SJCRH30 (cell line): ENCODE measurements around the gene ATP2A2. TPM values are rescaled to one million over a fixed set of nuclear protein-coding genes. Genes with fewer than 3 reads are reported as not detected.

Source experiments
- DNase-seq, 2 experiments: peaks; one replicate each; pipeline ENCODE4 v3.0.0-alpha.2; 2015 to 2020
- H3K27ac ChIP-seq: fragments of 250-450 bp; sonication (Bioruptor Pico); 2 replicates; pipeline ENCODE4 v1.5.1; 2020; ENCODE audit warnings: mild to moderate bottlenecking, moderate library complexity
- H3K27me3 ChIP-seq: fragments of 250-450 bp; sonication (Bioruptor Pico); 2 replicates; pipeline ENCODE4 v1.5.1; 2020; ENCODE audit warnings: mild to moderate bottlenecking, moderate library complexity
- H3K36me3 ChIP-seq: fragments of 250-450 bp; sonication (Bioruptor Pico); 2 replicates; pipeline ENCODE4 v1.5.1; 2020; ENCODE audit warnings: mild to moderate bottlenecking, moderate library complexity
- H3K4me1 ChIP-seq: fragments of 250-450 bp; sonication (Bioruptor Pico); 2 replicates; pipeline ENCODE4 v1.5.1; 2020; ENCODE audit warnings: mild to moderate bottlenecking, moderate library complexity
- H3K4me3 ChIP-seq: fragments of 250-450 bp; sonication (Bioruptor Pico); 2 replicates; pipeline ENCODE4 v1.5.1; 2020; ENCODE audit warnings: mild to moderate bottlenecking, moderate library complexity
- H3K9me3 ChIP-seq: fragments of 250-450 bp; sonication (Bioruptor Pico); replicated peaks from 2 replicates; pipeline ENCODE4 v1.5.1; 2020; ENCODE audit warnings: mild to moderate bottlenecking, moderate library complexity
- total RNA-seq: library from RNA; depleted of rRNA; stranded (reverse); fragments of >200 nt; shearing (Covaris generic); gene quantifications from 2 replicates; pipeline ENCODE4 v1.2.3, GENCODE V29; 2014

The ATP2A2 gene
- total RNA-seq, 1 experiment from 2014 or later, result 166 TPM

DNA sequence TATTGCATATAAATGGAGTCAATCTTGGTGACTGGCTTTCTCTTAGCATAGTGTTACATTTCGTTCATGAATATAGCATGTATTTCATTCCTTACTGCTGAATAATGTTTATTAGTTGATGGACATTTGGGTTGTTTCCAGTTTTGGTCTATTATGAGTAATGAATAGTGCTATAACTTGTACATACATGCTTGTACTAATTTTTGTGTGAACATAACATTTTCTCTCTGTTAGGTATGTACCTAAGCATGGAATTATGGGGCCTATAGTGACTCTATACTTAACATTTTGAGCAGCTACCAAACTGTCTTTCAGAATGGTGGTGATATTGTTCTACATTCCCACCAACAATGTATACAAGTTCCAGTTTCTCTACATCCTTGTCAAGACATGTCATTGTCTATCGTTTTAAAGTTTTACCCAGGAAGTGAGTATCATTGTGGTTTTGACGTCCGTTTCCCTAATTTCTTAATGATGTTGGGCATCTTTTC lies 23.1 kb downstream of the ATP2A2 start:
- H3K27ac ChIP-seq, result no peak overlapping the region
- H3K36me3 ChIP-seq, result peaks cover 83% of the 10 kb centered on the region
- H3K4me1 ChIP-seq, result no peaks in the 10 kb centered on the region
- no peaks in the 10 kb centered on the region for H3K27me3 ChIP-seq
- H3K4me3 ChIP-seq, result no peak overlapping the region
- DNase-seq, result no peak
- no peaks in the 10 kb centered on the region for H3K9me3 ChIP-seq

- H3K9me3 ChIP-seq, result no peaks in the 10 kb centered on the region
- H3K27me3 ChIP-seq, result no peaks in the 10 kb centered on the region
- DNase-seq, result no peak
- peaks cover 76% of the 10 kb centered on the region for H3K36me3 ChIP-seq
- no peak overlapping the region for H3K4me3 ChIP-seq
- no peaks in the 10 kb centered on the region for H3K4me1 ChIP-seq
- H3K27ac ChIP-seq, result no peak overlapping the region
These were observed 26.3 kb downstream of the ATP2A2 start for GRCh38 chr12:110307372-110307771.

DNA sequence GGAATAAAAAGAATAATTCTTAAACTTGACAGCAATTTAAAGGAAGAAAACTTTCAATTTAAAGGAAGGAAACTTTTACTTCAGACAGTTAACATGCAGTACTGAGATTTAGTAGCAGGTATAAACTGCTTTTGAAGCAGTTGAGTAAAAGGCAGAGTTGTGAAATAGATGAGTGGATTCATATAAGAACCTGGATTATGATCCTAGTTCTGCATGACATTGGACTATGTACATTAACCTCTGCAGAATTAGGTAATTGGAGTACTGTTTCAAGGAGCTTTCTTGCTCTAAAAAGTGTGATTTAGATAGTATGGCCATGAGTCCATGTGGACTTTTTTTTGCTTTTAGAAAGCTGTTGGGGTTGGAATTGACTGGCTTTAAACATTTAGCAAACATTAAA lies 29.7 kb downstream of the ATP2A2 start:
- no peak overlapping the region for H3K27ac ChIP-seq
- H3K9me3 ChIP-seq, result no peaks in the 10 kb centered on the region
- no peaks in the 10 kb centered on the region for H3K27me3 ChIP-seq
- peaks cover 54% of the 10 kb centered on the region for H3K36me3 ChIP-seq
- H3K4me3 ChIP-seq, result no peak overlapping the region
- H3K4me1 ChIP-seq, result no peaks in the 10 kb centered on the region
- no peak for DNase-seq

DNA sequence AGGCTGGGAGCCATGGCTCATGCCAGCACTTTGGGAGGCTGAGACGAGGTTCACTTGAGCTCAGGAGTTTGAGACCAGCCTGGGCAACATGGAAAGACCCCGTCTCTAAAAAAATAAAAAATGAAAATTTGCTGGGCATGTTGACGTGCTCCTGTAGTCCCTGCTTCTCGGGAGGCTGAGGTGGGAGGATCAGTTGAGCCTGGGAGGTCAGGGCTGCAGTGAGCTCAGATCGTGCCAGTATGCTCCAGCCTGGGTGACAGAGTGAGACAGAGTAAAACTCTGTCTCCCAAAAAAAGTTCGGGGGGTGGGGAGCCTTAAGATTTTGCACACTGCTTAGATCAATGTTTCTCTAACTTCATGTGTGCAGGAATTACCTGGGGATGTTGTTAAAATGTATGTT lies 30.9 kb downstream of the ATP2A2 start:
- Histone ChIP-seq H3K4me3 (no peak overlapping the region), H3K27me3 (no peaks in the 10 kb centered on the region), H3K4me1 (no peaks in the 10 kb centered on the region), H3K9me3 (no peaks in the 10 kb centered on the region), H3K36me3 (peaks cover 56% of the 10 kb centered on the region), H3K27ac (no peak overlapping the region)
- DNase-seq, result no peak

DNA sequence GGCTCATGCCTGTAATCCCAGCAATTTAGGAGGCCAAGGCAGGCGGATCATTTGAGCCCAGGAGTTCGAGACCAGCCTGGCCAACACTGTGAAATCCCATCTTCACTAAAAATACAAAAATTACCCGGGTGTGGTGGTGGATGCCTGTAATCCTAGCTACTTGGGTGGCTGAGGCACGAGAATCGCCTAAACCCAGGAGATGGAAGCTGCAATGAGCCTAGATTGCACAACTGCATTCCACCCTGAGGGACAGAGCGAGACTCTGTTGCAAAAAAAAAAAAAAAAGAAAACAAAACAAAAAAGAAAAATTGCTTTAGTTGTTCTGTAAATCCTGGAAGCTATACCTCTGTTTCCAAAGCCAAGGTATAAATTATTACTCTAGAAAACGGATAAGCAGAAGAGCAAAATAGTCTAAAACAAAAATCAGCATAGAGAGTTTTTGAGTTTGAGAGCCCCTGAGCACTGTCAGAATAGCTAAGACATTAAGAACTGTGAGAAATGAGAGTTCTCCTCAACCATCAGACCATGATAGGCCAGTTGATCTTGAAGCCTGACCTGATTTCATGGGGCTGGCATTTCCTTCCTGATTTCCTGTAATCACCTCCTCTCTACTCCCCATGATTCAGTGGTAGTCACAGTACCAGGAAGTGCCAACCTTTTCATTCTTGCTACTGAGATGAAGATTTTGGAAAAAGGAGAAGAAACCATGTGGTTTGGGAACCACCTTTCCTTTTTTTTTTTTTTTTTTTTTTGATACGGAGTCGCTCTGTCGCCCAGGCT lies 31.7 kb downstream of the ATP2A2 start:
- Histone ChIP-seq H3K9me3 (no peaks in the 10 kb centered on the region), H3K4me3 (no peak overlapping the region), H3K4me1 (no peaks in the 10 kb centered on the region), H3K27ac (no peak overlapping the region), H3K27me3 (no peaks in the 10 kb centered on the region), H3K36me3 (peaks cover 55% of the 10 kb centered on the region)
- no peak for DNase-seq

DNA sequence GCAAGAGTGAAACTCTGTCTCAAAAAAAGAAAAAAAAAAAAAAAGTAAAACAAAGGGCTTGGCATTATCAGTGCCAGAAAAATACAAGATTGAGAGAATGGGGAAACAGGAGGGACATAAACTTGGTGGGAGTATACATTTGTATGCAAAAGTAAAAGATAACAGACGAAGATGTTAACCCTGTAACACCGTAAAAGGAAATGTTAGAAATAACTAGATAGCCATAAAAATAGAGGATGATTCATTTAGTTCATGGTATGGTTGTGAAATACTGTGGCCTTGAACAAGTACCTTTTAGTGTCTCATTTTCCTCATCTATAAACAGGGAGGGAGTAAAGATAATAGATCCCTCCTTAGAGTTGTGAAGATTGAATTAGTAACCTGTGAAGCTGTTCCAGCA lies 33.3 kb downstream of the ATP2A2 start:
- Histone ChIP-seq H3K27me3 (no peaks in the 10 kb centered on the region), H3K4me1 (no peaks in the 10 kb centered on the region), H3K27ac (no peak overlapping the region), H3K4me3 (no peak overlapping the region), H3K9me3 (no peaks in the 10 kb centered on the region), H3K36me3 (peaks cover 54% of the 10 kb centered on the region)
- DNase-seq, result no peak

DNA sequence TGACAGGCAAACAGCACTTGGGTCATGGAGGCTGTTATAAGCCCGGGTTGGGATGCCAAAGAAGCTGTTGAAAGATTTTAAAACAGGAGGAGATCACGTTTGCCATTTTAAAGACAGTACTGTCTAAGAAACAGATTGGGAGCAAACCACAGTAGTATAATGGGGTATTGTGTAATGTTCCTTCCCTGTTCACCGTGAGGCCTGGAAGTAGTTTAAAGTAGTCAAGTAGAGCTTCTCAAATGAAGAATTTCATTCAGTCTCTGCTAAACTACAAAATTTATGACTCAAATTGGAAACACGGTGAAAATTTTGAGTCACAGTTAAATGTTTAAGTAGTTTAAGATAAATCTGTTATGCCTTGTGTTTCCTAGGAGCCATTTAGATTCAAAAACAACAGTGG lies 35.8 kb downstream of the ATP2A2 start:
- H3K27ac ChIP-seq, result no peak overlapping the region
- no peaks in the 10 kb centered on the region for H3K4me1 ChIP-seq
- H3K36me3 ChIP-seq, result peaks cover 50% of the 10 kb centered on the region

GRCh38 chr12:110317911-110318310 lies 36.9 kb downstream of the ATP2A2 start:
- Histone ChIP-seq H3K4me1 (no peaks in the 10 kb centered on the region), H3K4me3 (no peak overlapping the region), H3K9me3 (no peaks in the 10 kb centered on the region), H3K27me3 (no peaks in the 10 kb centered on the region), H3K27ac (no peak overlapping the region), H3K36me3 (peaks cover 56% of the 10 kb centered on the region)
- DNase-seq, result no peak

More for the DNA sequence above, 35.8 kb downstream of the ATP2A2 start:
- Histone ChIP-seq H3K4me3 (no peak overlapping the region), H3K9me3 (no peaks in the 10 kb centered on the region), H3K27me3 (no peaks in the 10 kb centered on the region)
- no peak for DNase-seq

- H3K4me3 ChIP-seq, result no peak overlapping the region
- H3K27ac ChIP-seq, result no peak overlapping the region
- H3K27me3 ChIP-seq, result no peaks in the 10 kb centered on the region
- H3K36me3 ChIP-seq, result peaks cover 72% of the 10 kb centered on the region
- no peaks in the 10 kb centered on the region for H3K4me1 ChIP-seq
- DNase-seq, result no peak
- H3K9me3 ChIP-seq, result no peaks in the 10 kb centered on the region
These were observed 39.5 kb downstream of the ATP2A2 start for GRCh38 chr12:110320550-110320949.

- no peaks in the 10 kb centered on the region for H3K27me3 ChIP-seq
- H3K9me3 ChIP-seq, result no peaks in the 10 kb centered on the region
- H3K27ac ChIP-seq, result no peak overlapping the region
- no peaks in the 10 kb centered on the region for H3K4me1 ChIP-seq
- H3K36me3 ChIP-seq, result peaks cover 88% of the 10 kb centered on the region
- DNase-seq, result no peak
- no peak overlapping the region for H3K4me3 ChIP-seq
These were observed 48.7 kb downstream of the ATP2A2 start for GRCh38 chr12:110329710-110330109.

- H3K27ac ChIP-seq, result no peak overlapping the region
- H3K4me1 ChIP-seq, result no peaks in the 10 kb centered on the region
- no peak for DNase-seq
- no peak overlapping the region for H3K4me3 ChIP-seq
- no peaks in the 10 kb centered on the region for H3K9me3 ChIP-seq
- no peaks in the 10 kb centered on the region for H3K27me3 ChIP-seq
- peaks cover 88% of the 10 kb centered on the region for H3K36me3 ChIP-seq
These were observed 49.1 kb downstream of the ATP2A2 start for GRCh38 chr12:110330124-110330523.

DNA sequence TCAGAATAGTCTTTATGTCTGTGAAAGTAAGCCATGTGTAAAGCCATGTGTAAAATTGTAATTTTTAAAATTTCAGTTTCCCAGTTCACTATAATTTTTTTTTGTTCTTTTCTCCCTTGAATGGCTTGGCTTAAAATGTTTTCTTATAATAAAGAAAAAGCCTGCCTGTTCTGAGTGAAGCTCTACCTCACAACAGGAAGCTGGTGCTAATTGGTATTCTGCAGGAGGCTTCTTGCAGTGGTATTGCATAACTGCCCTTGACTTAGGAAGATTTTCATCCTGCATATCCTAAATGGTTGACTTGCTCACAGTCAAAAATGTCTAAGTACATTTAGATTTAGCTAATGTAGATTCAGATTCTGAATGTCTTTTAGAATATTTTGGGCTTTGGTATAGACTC lies 49.5 kb downstream of the ATP2A2 start:
- peaks cover 88% of the 10 kb centered on the region for H3K36me3 ChIP-seq
- no peak for DNase-seq

DNA sequence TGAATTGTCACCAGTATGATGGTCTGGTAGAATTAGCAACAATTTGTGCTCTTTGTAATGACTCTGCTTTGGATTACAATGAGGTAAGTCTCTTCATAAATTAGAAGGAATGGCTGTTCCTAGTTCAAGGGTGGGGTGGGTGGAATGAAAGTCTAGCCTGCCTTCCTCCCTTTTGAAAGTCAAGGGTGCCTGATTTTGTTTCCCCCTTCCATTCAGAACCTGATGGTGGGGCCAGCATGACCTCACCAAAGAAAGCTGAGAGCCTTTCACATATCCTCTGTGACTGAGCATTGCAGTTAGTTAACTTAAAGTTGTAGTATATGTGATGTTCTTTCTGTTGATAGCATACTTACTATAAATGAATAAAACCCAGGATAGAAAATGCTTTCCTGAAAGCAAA lies 52.2 kb downstream of the ATP2A2 start:
- no peaks in the 10 kb centered on the region for H3K27me3 ChIP-seq
- no peaks in the 10 kb centered on the region for H3K9me3 ChIP-seq
- no peak for DNase-seq
- no peaks in the 10 kb centered on the region for H3K4me1 ChIP-seq
- no peak overlapping the region for H3K4me3 ChIP-seq
- H3K27ac ChIP-seq, result no peak overlapping the region
- peaks cover 91% of the 10 kb centered on the region for H3K36me3 ChIP-seq

More for the DNA sequence above, 49.5 kb downstream of the ATP2A2 start:
- Histone ChIP-seq H3K4me1 (no peaks in the 10 kb centered on the region), H3K4me3 (no peak overlapping the region), H3K27ac (no peak overlapping the region), H3K27me3 (no peaks in the 10 kb centered on the region), H3K9me3 (no peaks in the 10 kb centered on the region)

- no peaks in the 10 kb centered on the region for H3K4me1 ChIP-seq
- no peaks in the 10 kb centered on the region for H3K27me3 ChIP-seq
- no peak overlapping the region for H3K4me3 ChIP-seq
- no peak overlapping the region for H3K27ac ChIP-seq
- H3K9me3 ChIP-seq, result no peaks in the 10 kb centered on the region
- no peak for DNase-seq
- H3K36me3 ChIP-seq, result peaks cover 90% of the 10 kb centered on the region
These were observed 54.5 kb downstream of the ATP2A2 start for GRCh38 chr12:110335481-110336045.

- Histone ChIP-seq H3K27ac (no peak overlapping the region), H3K4me1 (no peaks in the 10 kb centered on the region), H3K36me3 (peaks cover 94% of the 10 kb centered on the region)
These were observed 57.1 kb downstream of the ATP2A2 start for GRCh38 chr12:110337912-110338710.

More at GRCh38 chr12:110337912-110338710, 57.1 kb downstream of the ATP2A2 start:
- Histone ChIP-seq H3K9me3 (no peaks in the 10 kb centered on the region), H3K4me3 (no peak overlapping the region), H3K27me3 (no peaks in the 10 kb centered on the region)
- DNase-seq, result no peak
